ENCODE results near the gene BCOR. TPM values are rescaled to one million over a fixed set of nuclear protein-coding genes. Genes with fewer than 3 reads are reported as not detected.

The BCOR gene
- total RNA-seq, 1 donor from 2014 or later = 16.4 TPM

- intact Hi-C loops (cut with micrococcal nuclease) = no loop called here
- DNase-seq (no peak), ATAC-seq (peak; percentile 61)
Measured at GRCh38 chrX:40076750-40077575, 20.8 kb downstream of the BCOR start.

GRCh38 chrX:40074959-40075332, 22.8 kb downstream of the BCOR start:
- ATAC-seq = no peak
- intact Hi-C loops (cut with micrococcal nuclease) = no loop called here
- DNase-seq = no peak

- intact Hi-C loops (cut with micrococcal nuclease) = no loop called here
- DNase-seq = no peak
- no peak for ATAC-seq
Measured at GRCh38 chrX:40074080-40074958, 23.4 kb downstream of the BCOR start.

- intact Hi-C loops (cut with micrococcal nuclease) = no loop called here
- ATAC-seq = no peak
- DNase-seq = no peak
Measured at GRCh38 chrX:40073439-40074054, 24.2 kb downstream of the BCOR start.

GRCh38 chrX:40072246-40072645, 25.5 kb downstream of the BCOR start:
- ATAC-seq (no peak), DNase-seq (no peak)
- intact Hi-C loops (cut with micrococcal nuclease) = no loop called here

- ATAC-seq (no peak), DNase-seq (no peak)
- intact Hi-C loops (cut with micrococcal nuclease) = loop anchor here (10.0 kb wide), 1 partner anchor 53 kb away; no protein-coding TSS in a partner anchor
Measured at GRCh38 chrX:40068048-40068447, 29.7 kb downstream of the BCOR start.

GRCh38 chrX:40066700-40067099, 31.1 kb downstream of the BCOR start:
- ATAC-seq = no peak
- DNase-seq = no peak
- intact Hi-C loops (cut with micrococcal nuclease) = loop anchor here (10.0 kb wide), 1 partner anchor 52 kb away; no protein-coding TSS in a partner anchor

GRCh38 chrX:40065296-40066046, 32.3 kb downstream of the BCOR start:
- intact Hi-C loops (cut with micrococcal nuclease) = loop anchor here (10.0 kb wide), 1 partner anchor 51 kb away; no protein-coding TSS in a partner anchor
- DNase-seq (no peak), ATAC-seq (no peak)

GRCh38 chrX:40064055-40064597, 33.6 kb downstream of the BCOR start:
- intact Hi-C loops (cut with micrococcal nuclease) = loop anchor here (10.0 kb wide), 1 partner anchor 49 kb away; no protein-coding TSS in a partner anchor
- ATAC-seq = no peak
- no peak for DNase-seq

- no peak for DNase-seq
- ATAC-seq = no peak
- intact Hi-C loops (cut with micrococcal nuclease) = loop anchor here (10.0 kb wide), 1 partner anchor 49 kb away; no protein-coding TSS in a partner anchor
Measured at GRCh38 chrX:40063555-40063954, 34.2 kb downstream of the BCOR start.

- intact Hi-C loops (cut with micrococcal nuclease) = loop anchor here (10.0 kb wide), 1 partner anchor 48 kb away; no protein-coding TSS in a partner anchor
- no peak for DNase-seq
- ATAC-seq = no peak
Measured at GRCh38 chrX:40062525-40063155, 35.1 kb downstream of the BCOR start.

- DNase-seq = no peak
- ATAC-seq = no peak
- intact Hi-C loops (cut with micrococcal nuclease) = loop anchor here (10.0 kb wide), 1 partner anchor 47 kb away; no protein-coding TSS in a partner anchor
Measured at GRCh38 chrX:40061871-40062524, 35.8 kb downstream of the BCOR start.

- ATAC-seq = no peak
- intact Hi-C loops (cut with micrococcal nuclease) = loop anchor here (10.0 kb wide), 1 partner anchor 46 kb away; no protein-coding TSS in a partner anchor
- DNase-seq = no peak
Measured at GRCh38 chrX:40061005-40061404, 36.8 kb downstream of the BCOR start.

GRCh38 chrX:40060356-40060845, 37.4 kb downstream of the BCOR start:
- intact Hi-C loops (cut with micrococcal nuclease) = loop anchor here (10.0 kb wide), 1 partner anchor 46 kb away; no protein-coding TSS in a partner anchor
- DNase-seq = no peak
- ATAC-seq = no peak

GRCh38 chrX:40058719-40059118, 39.0 kb downstream of the BCOR start:
- no peak for DNase-seq
- intact Hi-C loops (cut with micrococcal nuclease) = no loop called here
- ATAC-seq = no peak

- DNase-seq (no peak), ATAC-seq (no peak)
- intact Hi-C loops (cut with micrococcal nuclease) = no loop called here
Measured at GRCh38 chrX:40057405-40057804, 40.4 kb downstream of the BCOR start.

- intact Hi-C loops (cut with micrococcal nuclease) = no loop called here
- DNase-seq (no peak), ATAC-seq (no peak)
Measured at GRCh38 chrX:40056420-40056819, 41.3 kb downstream of the BCOR start.

All from left ventricle myocardium superior (tissue), 1 donor.